Measurements from ENCODE around the gene SCN4B. TPM values are rescaled to one million over a fixed set of nuclear protein-coding genes. Genes with fewer than 3 reads are reported as not detected.

SCN4B gene
- total and polyA plus RNA-seq, 12 donors: 0.17 to 16.9 (median 4.6) TPM

DNA sequence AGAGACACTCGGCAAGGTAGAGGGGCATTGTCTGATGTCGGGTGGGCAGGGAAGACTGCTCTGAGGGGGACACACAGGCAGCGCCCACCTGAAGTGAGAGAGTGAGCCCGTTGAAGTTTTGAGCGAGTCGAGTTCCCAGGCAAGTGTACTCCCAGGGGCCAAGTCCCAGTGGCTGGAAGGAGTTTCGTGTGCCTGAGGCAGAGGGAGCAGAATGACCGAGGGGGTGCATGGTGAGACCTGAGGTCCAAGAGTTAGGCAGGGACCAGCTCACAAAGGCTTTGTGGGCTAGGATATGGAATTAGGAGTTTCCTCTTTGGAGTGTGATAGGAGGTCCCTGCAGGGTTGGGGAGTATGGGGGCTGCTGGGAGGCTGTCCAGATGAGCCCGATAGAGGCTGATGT lies 17.6 kb upstream of the SCN4B start:
- DNase-seq: no peak
- no peak for TF ChIP-seq POLR2A (IDR thresholded peaks at IDR 0.05)
- TF ChIP-seq, protein P1, sequence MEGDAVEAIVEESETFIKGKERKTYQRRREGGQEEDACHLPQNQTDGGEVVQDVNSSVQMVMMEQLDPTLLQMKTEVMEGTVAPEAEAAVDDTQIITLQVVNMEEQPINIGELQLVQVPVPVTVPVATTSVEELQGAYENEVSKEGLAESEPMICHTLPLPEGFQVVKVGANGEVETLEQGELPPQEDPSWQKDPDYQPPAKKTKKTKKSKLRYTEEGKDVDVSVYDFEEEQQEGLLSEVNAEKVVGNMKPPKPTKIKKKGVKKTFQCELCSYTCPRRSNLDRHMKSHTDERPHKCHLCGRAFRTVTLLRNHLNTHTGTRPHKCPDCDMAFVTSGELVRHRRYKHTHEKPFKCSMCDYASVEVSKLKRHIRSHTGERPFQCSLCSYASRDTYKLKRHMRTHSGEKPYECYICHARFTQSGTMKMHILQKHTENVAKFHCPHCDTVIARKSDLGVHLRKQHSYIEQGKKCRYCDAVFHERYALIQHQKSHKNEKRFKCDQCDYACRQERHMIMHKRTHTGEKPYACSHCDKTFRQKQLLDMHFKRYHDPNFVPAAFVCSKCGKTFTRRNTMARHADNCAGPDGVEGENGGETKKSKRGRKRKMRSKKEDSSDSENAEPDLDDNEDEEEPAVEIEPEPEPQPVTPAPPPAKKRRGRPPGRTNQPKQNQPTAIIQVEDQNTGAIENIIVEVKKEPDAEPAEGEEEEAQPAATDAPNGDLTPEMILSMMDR (IDR thresholded peaks at IDR 0.05): no peak
- H3K4me3 ChIP-seq: no peak overlapping the region
- intact Hi-C loops (cut with DNase I): no loop called here
- peaks cover 6% of the 10 kb centered on the region for H3K27me3 ChIP-seq
- 71 to 81% (median 76%) methylated on average over 9 of the region's 9 CpGs for WGBS, 4 donors
- no peak overlapping the region for H3K27ac ChIP-seq
- no peaks in the 10 kb centered on the region for H3K36me3 ChIP-seq (replicated peaks in 1 of 2)
- H3K9me3 ChIP-seq (replicated peaks in 1 of 3): no peaks in the 10 kb centered on the region
- peaks cover 0 to 9% of the 10 kb centered on the region in 2 donors for H3K4me1 ChIP-seq (replicated peaks in 1 of 2)

DNA sequence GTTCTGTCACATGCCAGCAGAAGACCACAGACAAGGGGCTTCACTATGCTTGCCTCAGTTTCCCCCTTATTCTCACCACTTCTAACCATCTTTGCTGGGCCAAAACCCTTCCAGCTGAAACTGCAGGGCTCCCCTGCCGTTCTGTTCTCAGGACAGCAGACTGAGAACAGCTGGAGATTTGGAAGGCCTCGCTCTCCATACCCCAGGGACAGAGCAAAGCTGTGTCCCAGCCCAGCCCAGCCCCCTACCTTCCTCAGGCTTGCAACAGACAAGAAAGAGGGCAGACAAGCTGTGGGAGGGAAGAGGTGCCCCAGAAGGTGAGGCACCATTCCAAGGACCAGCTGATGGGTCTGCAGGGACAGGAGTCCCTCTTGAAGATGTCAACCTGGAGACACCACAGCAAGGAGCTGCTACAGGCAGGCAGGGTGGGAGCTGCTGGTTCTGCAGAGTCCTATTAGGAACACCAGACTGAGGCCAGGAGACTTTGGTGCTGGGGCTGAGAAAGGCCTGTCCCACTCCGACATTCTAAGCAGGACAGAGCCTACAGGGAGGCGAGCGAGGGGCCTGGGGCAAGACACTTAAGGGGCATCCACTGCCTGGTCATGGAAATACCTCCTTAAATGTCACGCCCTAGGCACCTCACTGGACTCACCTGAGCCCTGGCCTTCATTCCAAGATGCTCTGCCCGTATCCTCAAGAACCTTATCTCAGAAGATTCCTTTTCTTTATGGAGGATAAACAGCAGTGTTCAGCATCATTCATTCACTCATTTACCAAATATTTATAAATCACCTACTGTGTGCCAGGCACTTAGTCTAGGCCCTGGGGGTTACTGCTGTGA lies 16.9 kb upstream of the SCN4B start:
- no peak overlapping the region for H3K4me3 ChIP-seq
- H3K36me3 ChIP-seq (replicated peaks in 1 of 2): no peaks in the 10 kb centered on the region
- no peak for DNase-seq
- TF ChIP-seq POLR2A (IDR thresholded peaks at IDR 0.05): no peak
- TF ChIP-seq, protein P1 (IDR thresholded peaks at IDR 0.05): no peak
- H3K9me3 ChIP-seq (replicated peaks in 1 of 3): no peaks in the 10 kb centered on the region
- H3K27ac ChIP-seq: no peak overlapping the region
- 67 to 79% (median 74%) methylated on average over 7 of the region's 7 CpGs for WGBS, 4 donors
- peaks cover 0 to 9% of the 10 kb centered on the region in 2 donors for H3K4me1 ChIP-seq (replicated peaks in 1 of 2)
- H3K27me3 ChIP-seq: peaks cover 6% of the 10 kb centered on the region
- intact Hi-C loops (cut with DNase I): loop anchor here (2.0 kb wide), 2 partner anchors 23 to 25 kb away; no protein-coding TSS in a partner anchor

DNA sequence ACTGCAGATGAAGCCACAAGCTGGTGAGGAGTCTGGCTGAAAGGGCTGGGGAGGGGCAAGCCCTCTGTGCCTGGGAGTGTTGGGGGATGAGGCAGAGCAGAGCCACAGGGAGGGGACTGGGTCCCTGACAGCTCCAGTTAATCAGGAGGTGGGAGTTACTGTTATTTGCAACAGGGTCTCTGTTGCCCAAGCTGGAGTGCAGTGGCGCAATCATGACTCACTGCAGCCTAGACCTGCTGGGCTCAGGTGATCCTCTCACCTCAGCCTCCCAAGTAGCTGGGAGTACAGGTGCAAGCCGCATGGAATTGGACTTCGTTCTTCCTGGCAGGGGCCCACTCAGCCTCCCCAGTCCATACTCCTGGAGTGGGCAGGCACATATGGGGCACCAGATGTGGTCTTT lies 16.1 kb upstream of the SCN4B start:
- no peak for TF ChIP-seq POLR2A (IDR thresholded peaks at IDR 0.05)
- TF ChIP-seq, protein P1 (IDR thresholded peaks at IDR 0.05): no peak
- Histone ChIP-seq H3K9me3 (replicated peaks in 1 of 3) (no peaks in the 10 kb centered on the region), H3K27ac (no peak overlapping the region), H3K36me3 (replicated peaks in 1 of 2) (no peaks in the 10 kb centered on the region), H3K4me3 (no peak overlapping the region), H3K4me1 (replicated peaks in 1 of 2) (peaks cover 0 to 9% of the 10 kb centered on the region in 2 donors), H3K27me3 (peaks cover 5% of the 10 kb centered on the region)
- DNase-seq: no peak
- WGBS, 4 donors: 59 to 85% (median 77%) methylated on average over 2 to 3 of the region's 3 CpGs
- intact Hi-C loops (cut with DNase I): loop anchor here (2.0 kb wide), 2 partner anchors 22 to 24 kb away; no protein-coding TSS in a partner anchor

DNA sequence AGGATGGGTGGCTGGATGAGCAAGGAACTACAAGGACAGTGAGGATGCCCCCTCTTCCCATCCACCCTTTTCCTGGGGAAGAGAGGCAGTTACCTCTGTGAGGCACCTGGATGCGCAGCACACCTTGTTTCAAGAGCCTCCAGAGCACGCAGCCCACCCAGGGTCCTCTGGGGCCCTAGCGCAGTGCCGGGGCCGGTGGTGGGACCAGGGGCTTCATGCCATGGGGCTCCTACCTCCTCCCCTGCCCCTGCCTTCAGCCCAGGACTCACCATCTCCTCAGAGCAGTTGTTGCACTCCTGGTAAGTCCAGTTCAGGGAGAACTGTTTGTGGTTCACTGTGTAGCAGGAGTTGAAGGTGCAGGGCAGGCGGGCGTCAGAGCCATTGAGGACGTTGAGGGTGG lies 15.7 kb upstream of the SCN4B start:
- H3K36me3 ChIP-seq (replicated peaks in 1 of 2): no peaks in the 10 kb centered on the region
- peaks cover 3% of the 10 kb centered on the region for H3K27me3 ChIP-seq
- peaks cover 0 to 9% of the 10 kb centered on the region in 2 donors for H3K4me1 ChIP-seq (replicated peaks in 1 of 2)
- intact Hi-C loops (cut with DNase I): loop anchor here (2.0 kb wide), 2 partner anchors 22 to 24 kb away; no protein-coding TSS in a partner anchor
- no peak overlapping the region for H3K4me3 ChIP-seq
- H3K9me3 ChIP-seq (replicated peaks in 1 of 3): no peaks in the 10 kb centered on the region
- WGBS, 4 donors: 79 to 80% (median 80%) methylated on average over 5 to 8 of the region's 8 CpGs
- no peak for DNase-seq
- no peak overlapping the region for H3K27ac ChIP-seq
- TF ChIP-seq POLR2A (IDR thresholded peaks at IDR 0.05): no peak
- TF ChIP-seq, protein P1 (IDR thresholded peaks at IDR 0.05): no peak
